ENCODE results near the gene LCE6A. TPM values are rescaled to one million over a fixed set of nuclear protein-coding genes. Genes with fewer than 3 reads are reported as not detected.

The LCE6A gene
- total and polyA plus RNA-seq, 11 donors, result not detected

- WGBS, 4 donors, result 98 to 100% (median 99%) methylated on average over 1 of the region's 1 CpG
- no peaks in the 10 kb centered on the region for H3K36me3 ChIP-seq
- H3K27ac ChIP-seq, result no peak overlapping the region
- no peaks in the 10 kb centered on the region for H3K4me1 ChIP-seq
- intact Hi-C loops (cut with DNase I), result no loop called here
- no peaks in the 10 kb centered on the region for H3K27me3 ChIP-seq
- no peaks in the 10 kb centered on the region for H3K9me3 ChIP-seq
- H3K4me3 ChIP-seq, result no peak overlapping the region
- ATAC-seq (no peak), DNase-seq (no peak)
- TF ChIP-seq CTCF (IDR thresholded peaks at IDR 0.05) (no peak), POLR2A (IDR thresholded peaks at IDR 0.05) (no peak)
Observed at GRCh38 chr1:152884506-152884905, 41.9 kb downstream of the LCE6A start.

- TF ChIP-seq CTCF (IDR thresholded peaks at IDR 0.05), result no peak
- no peak for TF ChIP-seq POLR2A (IDR thresholded peaks at IDR 0.05)
- intact Hi-C loops (cut with DNase I), result no loop called here
- H3K4me1 ChIP-seq, result no peaks in the 10 kb centered on the region
- no peak overlapping the region for H3K4me3 ChIP-seq
- H3K9me3 ChIP-seq, result no peaks in the 10 kb centered on the region
- DNase-seq (no peak), ATAC-seq (no peak)
- H3K36me3 ChIP-seq, result no peaks in the 10 kb centered on the region
- H3K27ac ChIP-seq, result no peak overlapping the region
- no peaks in the 10 kb centered on the region for H3K27me3 ChIP-seq
- WGBS, 4 donors, result 57 to 73% (median 63%) methylated on average over 4 of the region's 4 CpGs
Observed at GRCh38 chr1:152884966-152885624, 42.4 kb downstream of the LCE6A start.

GRCh38 chr1:152886085-152886484 lies 43.4 kb downstream of the LCE6A start:
- 31 to 53% (median 46%) methylated on average over 3 of the region's 3 CpGs for WGBS, 4 donors
- Histone ChIP-seq H3K4me3 (no peak overlapping the region), H3K9me3 (no peaks in the 10 kb centered on the region), H3K27ac (no peak overlapping the region), H3K4me1 (no peaks in the 10 kb centered on the region), H3K36me3 (no peaks in the 10 kb centered on the region), H3K27me3 (no peaks in the 10 kb centered on the region)
- ATAC-seq (no peak), DNase-seq (no peak)
- TF ChIP-seq CTCF (IDR thresholded peaks at IDR 0.05) (no peak), POLR2A (IDR thresholded peaks at IDR 0.05) (no peak)
- intact Hi-C loops (cut with DNase I), result no loop called here

GRCh38 chr1:152886758-152887409 lies 44.2 kb downstream of the LCE6A start:
- Histone ChIP-seq H3K27ac (no peak overlapping the region), H3K27me3 (no peaks in the 10 kb centered on the region), H3K4me3 (no peak overlapping the region), H3K4me1 (no peaks in the 10 kb centered on the region), H3K9me3 (no peaks in the 10 kb centered on the region), H3K36me3 (no peaks in the 10 kb centered on the region)
- no peak for ATAC-seq
- no peak for DNase-seq
- intact Hi-C loops (cut with DNase I), result no loop called here
- WGBS, 4 donors, result 47 to 71% (median 69%) methylated on average over 5 to 8 of the region's 8 CpGs
- TF ChIP-seq CTCF (IDR thresholded peaks at IDR 0.05), result no peak
- TF ChIP-seq POLR2A (IDR thresholded peaks at IDR 0.05), result no peak
